GM12878 (cell line): ENCODE results near the gene HUNK. TPM values are rescaled to one million over a fixed set of nuclear protein-coding genes. Genes with fewer than 3 reads are reported as not detected.

Source experiments
- ATAC-seq: fragments of 200-7000 bp; cut with Tn5 transposase; 3 replicates; pipeline ENCODE4 v1.9.1; 2020; ENCODE audit warnings: mild to moderate bottlenecking, moderate library complexity
- BruUV-seq: library from RNA; stranded (reverse); fragments of 400-500 nt; replicated peaks from 2 replicates; lab custom pipeline; 2021; lab: Mats Ljungman, UMichigan
- CTCF ChIA-PET: fragments of 300-600 bp; sonication (Branson Sonifier 250); formaldehyde crosslinking; extraction: SDS; loops from one replicate; lab custom pipeline; 2021; ENCODE audit warnings: inconsistent platforms; lab: Yijun Ruan, JAX
- POLR2A ChIA-PET: fragments of 350-600 bp; formaldehyde crosslinking; extraction: SDS; loops from one replicate; lab custom pipeline; 2021; ENCODE audit warnings: inconsistent platforms; lab: Charles Lee
- RAD21 ChIA-PET: fragments of 300-600 bp; sonication (Branson Sonifier 250); formaldehyde crosslinking; loops from one replicate; lab custom pipeline; 2023; ENCODE audit warnings: antibody characterized with exemption; ENCODE audit not compliant: unreplicated experiment; lab: Charles Lee
- SMC1A ChIA-PET: fragments of 300-600 bp; sonication (Branson Sonifier 250); formaldehyde crosslinking; loops from one replicate; lab custom pipeline; 2023; ENCODE audit not compliant: unreplicated experiment, uncharacterized antibody; lab: Charles Lee
- DNase-seq: peaks from one replicate; pipeline ENCODE4 v3.0.0-alpha.2; 2011; ENCODE audit warnings: low read depth, low spot score
- FAIRE-seq: peaks from 3 replicates; lab custom pipeline; 2011; peaks lifted over from hg19 to GRCh38; lab: Jason Lieb, UNC
- H2AFZ ChIP-seq: 2 replicates; pipeline ENCODE4 v1.6.0; 2011; ENCODE audit warnings: low read depth, low read length, control low read depth; ENCODE audit not compliant: control insufficient read depth
- H3K27ac ChIP-seq: 2 replicates; pipeline ENCODE4 v1.5.1; 2011; ENCODE audit warnings: control low read depth; ENCODE audit not compliant: control insufficient read depth, insufficient read depth
- H3K27me3 ChIP-seq, 2 experiments: replicated peaks in 1 of 2; 2 replicates each; pipeline versions ENCODE4 v1.6.0 to v1.6.1; 2011; ENCODE audit warnings: low read length in 1 of 2; ENCODE audit not compliant: control insufficient read depth in 2 of 2, insufficient read depth in 2 of 2
- H3K36me3 ChIP-seq, 2 experiments: 2 replicates each; pipeline ENCODE4 v1.5.1; 2011; ENCODE audit warnings: low read length in 1 of 2; ENCODE audit not compliant: control insufficient read depth in 2 of 2, insufficient read depth in 2 of 2
- H3K4me1 ChIP-seq: 2 replicates; pipeline ENCODE4 v1.6.1; 2011; ENCODE audit warnings: mild to moderate bottlenecking, low read length, moderate library complexity, mixed read lengths; ENCODE audit not compliant: control insufficient read depth, insufficient read depth
- H3K4me2 ChIP-seq: 2 replicates; pipeline ENCODE4 v1.6.0; 2011; ENCODE audit warnings: control low read depth; ENCODE audit not compliant: control insufficient read depth, insufficient read depth
- H3K4me3 ChIP-seq: fragments of 200-600 bp; sonication (generic); 2 replicates; pipeline ENCODE4 v1.5.1; 2016
- H3K79me2 ChIP-seq: 2 replicates; pipeline ENCODE4 v1.6.0; 2011; ENCODE audit warnings: low read length; ENCODE audit not compliant: control insufficient read depth, insufficient read depth
- H3K9ac ChIP-seq: 2 replicates; pipeline ENCODE4 v1.8.0; 2011; ENCODE audit warnings: low read length, control low read depth, mixed read lengths; ENCODE audit not compliant: control insufficient read depth, insufficient read depth
- H3K9me3 ChIP-seq: replicated peaks from 3 replicates; pipeline ENCODE4 v1.5.1; 2011; ENCODE audit warnings: mild to moderate bottlenecking, low read length; ENCODE audit not compliant: control insufficient read depth, insufficient read depth
- H4K20me1 ChIP-seq: 2 replicates; pipeline ENCODE4 v1.6.0; 2011; ENCODE audit not compliant: control insufficient read depth, insufficient read depth
- BMI1 ChIP-seq: fragments of 450-650 bp; IDR thresholded peaks from 2 replicates; pipeline ENCODE4 v1.6.1; 2016; ENCODE audit warnings: mild to moderate bottlenecking, moderate library complexity, borderline replicate concordance
- EGR1 ChIP-seq, 2 experiments: IDR thresholded peaks; 1 replicate in 1 of 2; 2 replicates in 1 of 2; pipeline ENCODE4 v1.6.1; 2011 to 2012; ENCODE audit warnings: low read depth in 2 of 2, low read length in 2 of 2, borderline replicate concordance in 1 of 2, mild to moderate bottlenecking in 1 of 2, moderate library complexity in 1 of 2
- HCFC1 ChIP-seq: fragments of 150-350 bp; IDR thresholded peaks from 2 replicates; pipeline ENCODE4 v1.6.1; 2014; ENCODE audit warnings: low read length
- WGBS: methylation state at CpG from one replicate; pipeline ENCODE4 v1.1.6; 2016; ENCODE audit warnings: low lambda C conversion rate; ENCODE audit not compliant: insufficient replicate concordance, insufficient coverage; ENCODE audit errors: missing lambda C conversion rate; 5-methylcytosine and 5-hydroxymethylcytosine counted together
- in situ Hi-C: fragments of 300-500 bp; cut with MboI; formaldehyde crosslinking; loops from 9 replicates; pipeline ENCODE4 v1.14.3; 2018; ENCODE audit warnings: mixed read lengths
- intact Hi-C: fragments of 100-400 bp; cut with micrococcal nuclease; formaldehyde crosslinking; loops from one replicate; pipeline ENCODE4 v1.14.2; 2022; ENCODE audit not compliant: unreplicated experiment
- polyA plus RNA-seq, 11 experiments: library from polyadenylated mRNA; depleted of rRNA in 4 of 11; unstranded in 6 of 11; stranded (reverse) in 5 of 11; fragments of >200 nt; fragmentation: Nextera tagmentation in 4 of 11; fragmentation: Illumina TruSeq in 1 of 11; extraction: Ambion mirVana in 4 of 11; extraction: Trizol in 1 of 11; gene quantifications; 1 replicate in 1 of 11; 2 replicates in 10 of 11; pipeline versions ENCODE4 v1.2.1 to v1.2.3, GENCODE V29; 2011 to 2016; ENCODE audit warnings: inconsistent platforms in 2 of 11, missing spikeins in 2 of 11, low read depth in 1 of 11
- total RNA-seq, 4 experiments: library from RNA; depleted of rRNA in 3 of 4; stranded (reverse); fragments of >200 nt in 3 of 4; fragmentation: Illumina TruSeq in 1 of 4; extraction: Trizol in 1 of 4; gene quantifications; 2 replicates each; pipeline versions ENCODE4 v1.2.1 to v1.2.3, GENCODE V29; 2013 to 2021
- TF ChIP-seq, protein P1 (sequence below): fragments of 150-350 bp; IDR thresholded peaks from 2 replicates; pipeline ENCODE4 v1.6.1; 2016; ENCODE audit warnings: low read depth, low read length

The HUNK gene
- total and polyA plus RNA-seq, 10 of the 15 experiments (the other 5 are each of a cell fraction or from before 2014, with no cell fraction given), result under 0.01 to 0.14 (median 0.03) TPM; not detected in 7

DNA sequence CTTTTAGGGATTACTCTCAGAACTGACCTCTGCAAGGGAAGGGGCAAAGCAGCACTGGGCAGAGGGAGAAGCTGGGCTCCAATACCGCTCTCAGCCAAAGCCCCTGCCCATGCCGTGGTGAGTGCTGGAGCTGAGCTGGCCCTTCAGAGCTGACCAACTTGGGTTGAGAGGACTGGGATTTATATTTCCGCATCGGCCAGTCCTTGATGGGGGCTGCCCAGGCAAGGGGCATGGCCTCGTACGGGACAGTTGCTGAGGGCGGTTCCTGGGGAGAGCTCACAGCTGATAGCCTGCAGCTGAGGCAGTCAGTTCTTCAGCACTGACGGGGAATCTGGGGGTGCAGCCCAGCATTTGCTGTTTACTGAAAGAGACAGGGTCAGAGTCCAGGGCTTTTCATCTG is 8.0 kb downstream of the HUNK start:
- ChIA-PET CTCF (no interaction called here), RAD21 (no interaction called here), SMC1A (no interaction called here), POLR2A (no interaction called here)
- TF ChIP-seq BMI1 (no peak), EGR1 (IDR thresholded peaks at IDR 0.05; ENCODE audit: borderline replicate concordance in 1 of 2, low read depth in 2 of 2, low read length in 2 of 2) (no peak)
- TF ChIP-seq, protein P1, sequence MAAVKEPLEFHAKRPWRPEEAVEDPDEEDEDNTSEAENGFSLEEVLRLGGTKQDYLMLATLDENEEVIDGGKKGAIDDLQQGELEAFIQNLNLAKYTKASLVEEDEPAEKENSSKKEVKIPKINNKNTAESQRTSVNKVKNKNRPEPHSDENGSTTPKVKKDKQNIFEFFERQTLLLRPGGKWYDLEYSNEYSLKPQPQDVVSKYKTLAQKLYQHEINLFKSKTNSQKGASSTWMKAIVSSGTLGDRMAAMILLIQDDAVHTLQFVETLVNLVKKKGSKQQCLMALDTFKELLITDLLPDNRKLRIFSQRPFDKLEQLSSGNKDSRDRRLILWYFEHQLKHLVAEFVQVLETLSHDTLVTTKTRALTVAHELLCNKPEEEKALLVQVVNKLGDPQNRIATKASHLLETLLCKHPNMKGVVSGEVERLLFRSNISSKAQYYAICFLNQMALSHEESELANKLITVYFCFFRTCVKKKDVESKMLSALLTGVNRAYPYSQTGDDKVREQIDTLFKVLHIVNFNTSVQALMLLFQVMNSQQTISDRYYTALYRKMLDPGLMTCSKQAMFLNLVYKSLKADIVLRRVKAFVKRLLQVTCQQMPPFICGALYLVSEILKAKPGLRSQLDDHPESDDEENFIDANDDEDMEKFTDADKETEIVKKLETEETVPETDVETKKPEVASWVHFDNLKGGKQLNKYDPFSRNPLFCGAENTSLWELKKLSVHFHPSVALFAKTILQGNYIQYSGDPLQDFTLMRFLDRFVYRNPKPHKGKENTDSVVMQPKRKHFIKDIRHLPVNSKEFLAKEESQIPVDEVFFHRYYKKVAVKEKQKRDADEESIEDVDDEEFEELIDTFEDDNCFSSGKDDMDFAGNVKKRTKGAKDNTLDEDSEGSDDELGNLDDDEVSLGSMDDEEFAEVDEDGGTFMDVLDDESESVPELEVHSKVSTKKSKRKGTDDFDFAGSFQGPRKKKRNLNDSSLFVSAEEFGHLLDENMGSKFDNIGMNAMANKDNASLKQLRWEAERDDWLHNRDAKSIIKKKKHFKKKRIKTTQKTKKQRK, result no peak
- Histone ChIP-seq H3K9ac (no peak overlapping the region), H3K4me3 (no peak overlapping the region), H3K79me2 (no peaks in the 10 kb centered on the region), H2AFZ (no peak overlapping the region), H3K4me2 (no peak overlapping the region), H3K27me3 (peaks cover 0 to 3% of the 10 kb centered on the region in 2 experiments; a peak in 2 of 4 replicates), H4K20me1 (no peaks in the 10 kb centered on the region; the same call in 1 of the 2 replicates), H3K9me3 (no peaks in the 10 kb centered on the region; the same call in 2 of the 3 replicates), H3K4me1 (no peaks in the 10 kb centered on the region), H3K27ac (no peak overlapping the region), H3K36me3 (no peaks in the 10 kb centered on the region)
- DNase-seq (no peak), ATAC-seq (no peak), FAIRE-seq (no peak)
- no TSS peak for BruUV-seq
- in situ Hi-C loops (no loop called here), intact Hi-C loops (no loop called here)
- 56% methylated on average over 8 of the region's 8 CpGs for WGBS

DNA sequence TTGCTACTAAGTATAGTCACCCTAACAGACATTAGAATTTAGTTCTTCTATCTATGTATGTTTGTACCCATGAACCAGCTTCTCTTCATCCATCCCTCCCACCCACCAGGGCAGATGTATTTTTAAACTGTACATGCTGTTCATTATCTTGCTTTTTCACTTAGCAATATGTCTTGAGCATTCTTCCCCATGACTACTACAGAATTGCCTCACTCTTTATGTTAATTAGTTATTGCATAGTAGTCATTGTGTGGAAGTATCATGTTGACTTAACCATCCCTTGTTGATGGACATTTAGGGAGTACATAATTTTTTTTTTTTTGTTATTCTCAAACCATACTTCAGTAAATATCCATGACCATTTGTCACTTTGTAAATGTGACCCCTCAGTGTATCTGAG is 9.9 kb downstream of the HUNK start:
- H3K79me2 ChIP-seq, result no peaks in the 10 kb centered on the region
- no peaks in the 10 kb centered on the region for H3K36me3 ChIP-seq
- POLR2A ChIA-PET, result no interaction called here
- H3K9me3 ChIP-seq, result no peaks in the 10 kb centered on the region; the same call in 2 of the 3 replicates
- H2AFZ ChIP-seq, result no peak overlapping the region
- H3K27ac ChIP-seq, result no peak overlapping the region
- no peak for DNase-seq
- intact Hi-C loops, result no loop called here
- FAIRE-seq, result no peak
- no peak for TF ChIP-seq HCFC1
- TF ChIP-seq, all 136 proteins: peak for 0
- H3K27me3 ChIP-seq, result no peaks in the 10 kb centered on the region; a peak in 2 of 4 replicates
- no peaks in the 10 kb centered on the region for H3K4me1 ChIP-seq
- H4K20me1 ChIP-seq, result no peaks in the 10 kb centered on the region; the same call in 1 of the 2 replicates
- H3K4me3 ChIP-seq, result no peak overlapping the region
- in situ Hi-C loops, result no loop called here
- H3K9ac ChIP-seq, result no peak overlapping the region
- ChIA-PET CTCF (no interaction called here), RAD21 (no interaction called here), SMC1A (no interaction called here)
- H3K4me2 ChIP-seq, result no peak overlapping the region
- no peak for ATAC-seq
- no TSS peak for BruUV-seq
